Ishikawa (cell line): ENCODE data around the gene PHLDB3.

ENCODE experiments used
- CEBPB ChIP-seq: IDR thresholded peaks from 2 replicates; pipeline ENCODE4 v1.6.1; 2012
- CREB1 ChIP-seq: IDR thresholded peaks from 2 replicates; pipeline ENCODE4 v1.6.1; 2012; ENCODE audit warnings: low read depth
- EP300 ChIP-seq: IDR thresholded peaks from 2 replicates; pipeline ENCODE4 v1.6.1; 2012; ENCODE audit warnings: borderline replicate concordance
- FOXM1 ChIP-seq: IDR thresholded peaks from 2 replicates; pipeline ENCODE4 v1.6.1; 2012; ENCODE audit warnings: low read depth, borderline replicate concordance
- TCF12 ChIP-seq: IDR thresholded peaks from 2 replicates; pipeline ENCODE4 v1.6.1; 2012; ENCODE audit warnings: low read depth
- TEAD4 ChIP-seq: IDR thresholded peaks from 2 replicates; pipeline ENCODE4 v1.6.1; 2012

GRCh38 chr19:43546581-43546980, 42.0 kb upstream of the PHLDB3 start:
- no peak for TF ChIP-seq EP300
- TF ChIP-seq FOXM1 = no peak
- no peak for TF ChIP-seq TEAD4
- no peak for TF ChIP-seq CREB1
- TF ChIP-seq CEBPB = no peak
- TF ChIP-seq TCF12 = no peak
